DND-41 (cell line): Measurements from ENCODE around the gene ALOX12B.

Experiments used
- ATAC-seq: fragments of 200-7000 bp; cut with Tn5 transposase; 3 replicates; pipeline ENCODE4 v1.9.1; 2021; ENCODE audit warnings: low read depth; ENCODE audit not compliant: insufficient read depth
- DNase-seq: peaks from one replicate; pipeline ENCODE4 v3.0.0-alpha.2; 2020
- H2AFZ ChIP-seq: 2 replicates; pipeline ENCODE4 v1.6.0; 2012; ENCODE audit warnings: low read depth, low read length
- H3K27ac ChIP-seq: 2 replicates; pipeline ENCODE4 v1.5.1; 2012; ENCODE audit warnings: low read length, inconsistent platforms
- H3K27me3 ChIP-seq: fragments of 200-600 bp; sonication (generic); 2 replicates; pipeline ENCODE4 v1.6.0; 2012; ENCODE audit warnings: low read length, mild to moderate bottlenecking, inconsistent platforms; ENCODE audit not compliant: insufficient read depth, poor library complexity
- H3K36me3 ChIP-seq: 2 replicates; pipeline ENCODE4 v1.5.1; 2012; ENCODE audit warnings: low read length, inconsistent platforms; ENCODE audit not compliant: insufficient read depth
- H3K4me1 ChIP-seq: 2 replicates; pipeline ENCODE4 v1.5.1; 2012; ENCODE audit warnings: mild to moderate bottlenecking, low read length; ENCODE audit not compliant: insufficient read depth
- H3K4me2 ChIP-seq: 2 replicates; pipeline ENCODE4 v1.6.0; 2012; ENCODE audit warnings: mild to moderate bottlenecking, moderate library complexity, low read length, inconsistent platforms; ENCODE audit not compliant: insufficient read depth
- H3K4me3 ChIP-seq, 2 experiments: fragments of 200-600 bp in 1 of 2; shearing (Covaris generic) in 1 of 2; 2 replicates each; pipeline ENCODE4 v1.5.1; 2012 to 2016; ENCODE audit warnings: inconsistent platforms in 2 of 2, low read length in 2 of 2, mild to moderate bottlenecking in 2 of 2, low read depth in 1 of 2, moderate library complexity in 1 of 2
- H3K79me2 ChIP-seq: 2 replicates; pipeline ENCODE4 v1.6.0; 2012; ENCODE audit warnings: low read length, inconsistent platforms; ENCODE audit not compliant: insufficient read depth
- H3K9ac ChIP-seq: 2 replicates; pipeline ENCODE4 v1.6.0; 2012; ENCODE audit warnings: low read depth, mild to moderate bottlenecking, inconsistent platforms, low read length, moderate library complexity
- H3K9me3 ChIP-seq: 2 replicates; pipeline ENCODE4 v1.5.1; 2012; ENCODE audit warnings: low read length, moderate library complexity, mild to moderate bottlenecking, inconsistent platforms; ENCODE audit not compliant: insufficient read depth, severe bottlenecking
- H4K20me1 ChIP-seq: 2 replicates; pipeline ENCODE4 v1.6.0; 2012; ENCODE audit warnings: low read length; ENCODE audit not compliant: insufficient read depth
- EZH2 ChIP-seq: IDR thresholded peaks from 3 replicates; pipeline ENCODE4 v1.6.1; 2012; ENCODE audit warnings: borderline replicate concordance, low read depth, mild to moderate bottlenecking, moderate library complexity, low read length, inconsistent platforms; ENCODE audit not compliant: severe bottlenecking
- TF ChIP-seq, protein P1 (sequence below): IDR thresholded peaks from 2 replicates; pipeline ENCODE4 v1.5.1; 2012; ENCODE audit warnings: borderline replicate concordance, low read length, moderate library complexity, mild to moderate bottlenecking; ENCODE audit not compliant: poor library complexity, severe bottlenecking; ENCODE audit errors: extremely low read depth

The ALOX12B gene

DNA sequence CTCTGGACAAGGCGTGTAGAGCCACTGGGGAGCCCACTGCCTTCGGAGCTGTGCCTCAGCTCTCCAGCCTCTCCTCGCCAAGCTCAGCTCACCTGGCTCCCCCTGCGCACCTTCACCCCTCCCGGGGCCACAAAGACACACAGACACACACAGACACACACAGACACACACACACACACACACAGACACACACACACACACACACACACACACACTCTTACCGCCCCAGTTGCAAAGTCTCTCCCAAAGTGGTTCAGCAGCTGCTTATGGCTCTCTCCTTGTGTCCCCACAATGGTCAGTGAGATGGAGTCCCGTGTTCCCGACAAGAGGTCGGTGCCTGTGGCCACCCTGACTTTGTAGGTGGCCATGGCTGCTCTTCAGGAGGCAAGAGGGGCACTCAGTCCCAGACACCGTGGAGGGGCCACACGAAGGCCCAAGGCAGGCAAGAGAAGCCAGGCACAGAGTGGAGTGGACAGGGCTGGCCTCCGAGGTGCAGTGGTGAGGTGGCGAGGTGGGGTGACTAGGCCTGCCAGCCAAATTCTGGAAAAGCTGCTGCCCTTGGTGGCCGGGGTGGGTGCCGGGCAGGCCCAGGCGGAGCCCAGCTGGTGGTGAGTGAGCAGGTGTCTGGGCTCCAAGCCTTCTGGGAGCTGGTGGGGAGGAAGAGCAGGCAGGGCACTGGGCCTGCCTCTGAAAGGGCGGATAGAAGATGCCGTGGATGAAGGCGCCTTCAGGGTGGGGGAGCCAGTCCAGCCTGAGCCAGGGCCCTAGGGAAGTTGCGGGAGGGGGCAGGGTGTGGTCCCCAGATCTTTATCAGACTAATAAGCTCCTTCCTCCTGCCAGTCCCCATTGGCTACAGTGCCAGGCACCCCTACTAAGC, at the start of gene ALOX12B:
Gene ALOX12B (minus strand): TSS at position 642 of the 877 bp plus-strand sequence. CDS start 274 bp downstream, at position 368.
- no peak within 1 kb of the TSS for H3K9ac ChIP-seq
- no peaks in the 10 kb centered on the region for H3K79me2 ChIP-seq
- H3K4me2 ChIP-seq = no peak within 1 kb of the TSS
- H2AFZ ChIP-seq = no peak within 1 kb of the TSS
- no peaks in the 10 kb centered on the region for H3K9me3 ChIP-seq
- H4K20me1 ChIP-seq = no peaks in the 10 kb centered on the region
- TF ChIP-seq EZH2 = no peak
- TF ChIP-seq, protein P1, sequence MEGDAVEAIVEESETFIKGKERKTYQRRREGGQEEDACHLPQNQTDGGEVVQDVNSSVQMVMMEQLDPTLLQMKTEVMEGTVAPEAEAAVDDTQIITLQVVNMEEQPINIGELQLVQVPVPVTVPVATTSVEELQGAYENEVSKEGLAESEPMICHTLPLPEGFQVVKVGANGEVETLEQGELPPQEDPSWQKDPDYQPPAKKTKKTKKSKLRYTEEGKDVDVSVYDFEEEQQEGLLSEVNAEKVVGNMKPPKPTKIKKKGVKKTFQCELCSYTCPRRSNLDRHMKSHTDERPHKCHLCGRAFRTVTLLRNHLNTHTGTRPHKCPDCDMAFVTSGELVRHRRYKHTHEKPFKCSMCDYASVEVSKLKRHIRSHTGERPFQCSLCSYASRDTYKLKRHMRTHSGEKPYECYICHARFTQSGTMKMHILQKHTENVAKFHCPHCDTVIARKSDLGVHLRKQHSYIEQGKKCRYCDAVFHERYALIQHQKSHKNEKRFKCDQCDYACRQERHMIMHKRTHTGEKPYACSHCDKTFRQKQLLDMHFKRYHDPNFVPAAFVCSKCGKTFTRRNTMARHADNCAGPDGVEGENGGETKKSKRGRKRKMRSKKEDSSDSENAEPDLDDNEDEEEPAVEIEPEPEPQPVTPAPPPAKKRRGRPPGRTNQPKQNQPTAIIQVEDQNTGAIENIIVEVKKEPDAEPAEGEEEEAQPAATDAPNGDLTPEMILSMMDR = no peak
- no peak within 1 kb of the TSS for H3K27ac ChIP-seq
- no peaks in the 10 kb centered on the region for H3K36me3 ChIP-seq
- H3K27me3 ChIP-seq = peaks cover 15% of the 10 kb centered on the region
- no peak within 1 kb of the TSS for H3K4me3 ChIP-seq
- DNase-seq = no peak
- no peak for ATAC-seq
- no peaks in the 10 kb centered on the region for H3K4me1 ChIP-seq

DNA sequence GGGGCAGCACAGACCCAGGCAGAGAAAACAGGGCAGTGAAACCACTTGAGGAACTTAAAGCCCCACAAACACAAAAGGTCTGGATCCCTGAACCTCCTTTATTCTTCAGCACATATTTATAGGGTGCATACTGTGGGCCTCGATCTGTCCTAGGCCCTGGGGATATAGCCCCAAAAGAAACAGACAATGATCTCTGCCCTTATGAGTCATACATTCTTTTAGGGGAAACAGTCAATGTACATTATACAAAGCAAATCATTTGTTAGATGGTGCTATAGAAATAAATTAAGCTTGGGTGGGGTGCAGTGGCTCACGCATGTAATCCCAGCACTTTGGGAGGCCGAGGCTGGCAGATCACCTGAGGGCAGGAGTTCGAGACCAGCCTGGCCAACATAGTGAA, 46.4 kb upstream of the ALOX12B start:
- Histone ChIP-seq H2AFZ (no peak overlapping the region), H3K4me2 (no peak overlapping the region), H3K79me2 (no peaks in the 10 kb centered on the region), H3K4me3 (no peak overlapping the region), H3K27me3 (peaks cover 3% of the 10 kb centered on the region), H3K9ac (no peak overlapping the region), H3K4me1 (peaks cover 15% of the 10 kb centered on the region), H3K36me3 (no peaks in the 10 kb centered on the region), H3K9me3 (no peaks in the 10 kb centered on the region), H4K20me1 (no peaks in the 10 kb centered on the region), H3K27ac (no peak overlapping the region)
- DNase-seq (no peak), ATAC-seq (no peak)
- TF ChIP-seq, protein P1 = no peak
- TF ChIP-seq EZH2 = no peak

DNA sequence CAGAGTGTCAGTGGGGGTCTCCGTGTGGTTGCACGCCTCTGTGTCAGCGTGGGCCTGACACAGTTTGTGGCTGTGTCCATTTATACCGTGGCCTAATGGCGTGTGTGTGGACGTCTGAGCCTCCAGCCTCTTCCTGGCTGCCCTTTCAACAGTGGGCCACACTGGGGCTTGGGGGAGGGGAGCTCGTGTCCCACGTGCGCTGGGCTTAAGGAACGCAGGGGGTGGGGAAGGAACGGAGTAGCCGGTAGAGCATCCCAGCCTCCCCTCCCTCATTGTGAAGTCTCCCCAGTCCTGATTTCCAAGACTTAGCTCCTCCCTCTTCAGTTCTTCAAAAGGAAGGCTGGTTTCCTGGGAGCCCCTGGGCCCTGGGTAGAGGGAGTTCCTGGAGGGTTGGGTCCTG, 45.9 kb upstream of the ALOX12B start:
- H3K36me3 ChIP-seq = no peaks in the 10 kb centered on the region
- H3K4me2 ChIP-seq = no peak overlapping the region
- DNase-seq = no peak
- H2AFZ ChIP-seq = no peak overlapping the region
- no peak for TF ChIP-seq EZH2
- TF ChIP-seq, protein P1 = no peak
- H3K79me2 ChIP-seq = no peaks in the 10 kb centered on the region
- H3K4me1 ChIP-seq = peaks cover 14% of the 10 kb centered on the region
- no peak overlapping the region for H3K27ac ChIP-seq
- H3K9me3 ChIP-seq = no peaks in the 10 kb centered on the region
- no peak overlapping the region for H3K4me3 ChIP-seq
- no peak overlapping the region for H3K9ac ChIP-seq
- no peak for ATAC-seq
- peaks cover 3% of the 10 kb centered on the region for H3K27me3 ChIP-seq
- no peaks in the 10 kb centered on the region; the same call in 1 of the 2 replicates for H4K20me1 ChIP-seq
